Mucosa of descending colon (tissue), 3 donors: ENCODE results near the gene FAM81A. TPM values are rescaled to one million over a fixed set of nuclear protein-coding genes. Genes with fewer than 3 reads are reported as not detected.

Experiments
- ATAC-seq: fragments of 200-7000 bp; cut with Tn5 transposase; one replicate; pipeline ENCODE4 v1.9.1; 2020; ENCODE audit warnings: mild to moderate bottlenecking, moderate library complexity
- DNase-seq, 3 donors: peaks; one replicate each; pipeline ENCODE4 v3.0.0-alpha.2; 2020
- H3K36me3 ChIP-seq: fragments of 200-600 bp; one replicate; pipeline ENCODE4 v1.8.0; 2021; ENCODE audit warnings: low read depth, mild to moderate bottlenecking
- H3K4me1 ChIP-seq: fragments of 200-600 bp; one replicate; pipeline ENCODE4 v1.8.0; 2021; ENCODE audit warnings: low read depth, mild to moderate bottlenecking
- H3K4me3 ChIP-seq: fragments of 200-600 bp; one replicate; pipeline ENCODE4 v1.8.0; 2021; ENCODE audit warnings: mild to moderate bottlenecking
- H3K9me3 ChIP-seq: fragments of 200-600 bp; one replicate; pipeline ENCODE4 v1.8.0; 2021; ENCODE audit warnings: mild to moderate bottlenecking
- CTCF ChIP-seq: fragments of 200-600 bp; IDR thresholded peaks from one replicate; pipeline ENCODE4 v1.8.0; 2022; ENCODE audit warnings: antibody characterized with exemption, mild to moderate bottlenecking
- intact Hi-C, 2 donors: fragments of 100-400 bp; cut with DNase I in 1 of 2; cut with micrococcal nuclease in 1 of 2; formaldehyde crosslinking; loops; one replicate each; pipeline versions ENCODE4 v1.11.0 to v1.11.1; 2022; cut with DNase I, micrococcal nuclease
- total RNA-seq, 3 donors: library from RNA; stranded (reverse); fragmentation: NEBNext Ultra II Directional in 2 of 3; extraction: Animal tissue kit (Norgen Biotek cat#: 25700) in 2 of 3; gene quantifications; one replicate each; pipeline versions ENCODE4 v1.2.1 to v1.2.4, GENCODE V29; 2021 to 2023
- donor health status: DM: no; HTN: no; CAD: no; lungs with moderate emphysema.
- donor health status: DM: no; HTN: no; CAD: no.
- donor health status: DM: no; HTN: yes; CAD: no.

The FAM81A gene
- total RNA-seq, 3 donors from 2014 or later = 4.1 to 10.3 (median 9.7) TPM

DNA sequence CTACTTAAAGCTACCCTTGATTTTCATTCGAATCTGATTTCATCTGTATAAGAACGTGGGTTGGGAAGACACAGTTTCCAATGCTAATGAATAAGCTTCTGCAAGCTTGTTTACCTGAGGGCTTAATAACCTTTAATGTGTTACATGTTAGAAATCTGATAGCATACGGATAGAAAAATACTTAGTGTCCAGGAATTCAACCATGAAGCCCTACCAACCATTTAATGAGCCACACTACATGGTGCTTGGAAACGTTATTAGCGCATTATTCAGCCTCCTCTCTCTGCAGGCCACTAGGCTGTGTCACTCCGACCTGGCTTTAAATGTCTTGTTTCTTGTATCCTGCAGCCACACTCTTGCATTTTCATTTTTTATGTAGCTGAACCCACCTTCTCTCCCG lies 1.6 kb downstream of the FAM81A start:
- no peak for ATAC-seq
- intact Hi-C loops = no loop called here
- no peak for DNase-seq
- no peak for TF ChIP-seq CTCF
- H3K4me3 ChIP-seq = no peak overlapping the region
- H3K36me3 ChIP-seq = no peaks in the 10 kb centered on the region
- peaks cover 7% of the 10 kb centered on the region for H3K4me1 ChIP-seq
- H3K9me3 ChIP-seq = no peaks in the 10 kb centered on the region

DNA sequence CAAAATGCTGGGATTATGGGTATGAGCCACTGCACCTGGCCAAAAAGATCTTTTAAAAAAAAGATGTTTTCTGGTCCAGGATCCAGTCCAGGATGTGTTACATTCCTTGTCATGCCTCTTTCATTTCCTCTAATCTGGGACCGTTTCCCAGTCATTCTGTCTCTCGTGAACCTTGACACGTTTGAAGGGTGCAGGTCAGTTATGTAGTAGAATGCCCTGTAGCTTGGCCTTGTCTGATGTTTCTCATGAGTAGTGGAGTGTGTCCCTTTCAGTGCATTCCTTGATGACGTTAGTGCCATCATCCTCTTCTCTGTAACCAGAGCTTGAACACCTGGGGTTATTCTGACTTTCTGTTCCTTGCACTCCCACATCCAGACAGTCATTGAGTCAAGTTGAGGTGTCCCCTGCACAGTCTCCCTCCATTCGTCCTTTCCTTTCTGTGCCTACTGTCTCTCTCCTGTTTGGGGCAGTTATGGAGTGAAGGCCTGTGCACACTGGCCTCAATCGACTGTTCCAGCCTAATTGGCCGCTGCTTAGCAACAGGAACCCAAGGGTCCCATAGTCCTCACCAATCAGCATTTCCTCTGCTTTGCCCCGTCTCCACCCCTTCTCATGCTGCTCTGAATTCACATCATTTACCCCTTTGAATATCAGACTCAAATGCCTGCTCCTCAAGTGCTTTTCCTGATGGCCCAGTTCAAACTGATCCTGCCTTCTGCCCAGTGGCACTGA lies 5.5 kb downstream of the FAM81A start:
- H3K4me1 ChIP-seq = no peaks in the 10 kb centered on the region
- no peaks in the 10 kb centered on the region for H3K36me3 ChIP-seq
- H3K4me3 ChIP-seq = no peak overlapping the region
- intact Hi-C loops = no loop called here
- no peak for DNase-seq
- TF ChIP-seq CTCF = no peak
- ATAC-seq = no peak
- H3K9me3 ChIP-seq = no peaks in the 10 kb centered on the region

DNA sequence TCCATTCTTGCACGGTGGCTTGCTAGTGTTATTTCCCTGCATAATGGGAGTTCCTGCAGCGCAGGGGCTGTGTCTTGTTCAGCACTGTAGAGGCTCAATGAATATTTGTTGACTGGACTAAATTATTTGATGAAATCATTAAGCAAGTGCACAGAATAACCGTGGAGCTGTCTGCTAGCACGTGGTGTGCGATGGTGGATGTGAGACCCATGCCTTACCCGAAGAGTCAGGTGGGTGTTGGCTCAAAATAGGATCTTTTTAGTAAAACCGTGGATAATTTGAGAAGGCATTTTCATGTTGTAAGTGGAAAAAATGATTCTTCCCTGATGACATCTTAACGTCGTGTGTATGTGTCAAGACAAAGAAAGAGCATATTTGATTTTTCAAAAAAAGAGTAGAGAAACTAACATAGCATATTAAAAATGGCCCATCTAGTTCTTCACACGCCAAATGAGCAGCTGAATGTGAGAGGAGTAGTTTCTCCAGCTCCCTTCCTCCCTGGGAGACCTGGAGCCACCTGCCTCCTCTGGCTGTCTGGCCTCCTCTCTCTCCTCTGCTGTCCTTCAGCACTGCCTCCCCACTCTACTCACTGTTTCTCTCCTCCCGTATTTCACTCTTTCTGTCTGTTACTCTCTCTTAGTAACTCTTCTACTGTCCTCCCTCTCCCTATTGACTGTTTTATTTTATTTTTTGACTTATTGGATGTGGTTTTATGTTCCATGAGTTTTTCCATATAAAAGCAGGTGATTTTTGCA lies 6.3 kb downstream of the FAM81A start:
- no peak for TF ChIP-seq CTCF
- H3K4me1 ChIP-seq = no peaks in the 10 kb centered on the region
- H3K9me3 ChIP-seq = no peaks in the 10 kb centered on the region
- ATAC-seq (no peak), DNase-seq (no peak)
- intact Hi-C loops = no loop called here
- H3K36me3 ChIP-seq = no peaks in the 10 kb centered on the region
- H3K4me3 ChIP-seq = no peak overlapping the region

DNA sequence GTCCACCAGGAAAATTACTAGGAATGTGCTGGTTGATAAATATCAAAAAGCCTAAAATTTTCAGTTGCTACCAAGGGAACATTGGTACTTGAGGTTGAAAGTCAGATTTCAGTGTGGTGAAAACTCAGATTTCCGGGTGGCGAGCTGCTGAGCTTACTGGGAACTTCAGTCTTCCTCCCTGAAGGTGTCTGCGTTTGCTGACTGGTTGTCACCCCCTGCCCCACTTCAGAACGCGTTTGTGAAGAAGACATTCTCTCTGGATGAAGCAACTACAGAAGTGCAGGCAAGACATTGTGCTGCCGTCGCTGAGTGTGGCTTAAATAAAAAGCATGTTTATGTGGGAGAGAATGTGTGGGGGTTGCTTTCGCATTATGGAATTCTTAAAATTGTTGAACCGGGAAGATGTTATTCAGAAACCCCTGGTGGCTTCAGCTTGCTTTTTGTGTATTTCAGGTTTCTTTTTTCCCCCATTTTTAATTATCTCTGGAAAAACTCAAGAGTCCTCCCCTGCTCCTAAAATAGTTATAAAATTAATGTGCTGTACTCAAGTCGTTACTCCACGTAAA lies 7.1 kb downstream of the FAM81A start:
- no peak for TF ChIP-seq CTCF
- Histone ChIP-seq H3K4me1 (no peaks in the 10 kb centered on the region), H3K4me3 (no peak overlapping the region), H3K36me3 (no peaks in the 10 kb centered on the region), H3K9me3 (no peaks in the 10 kb centered on the region)
- intact Hi-C loops = no loop called here
- ATAC-seq = no peak
- no peak for DNase-seq

DNA sequence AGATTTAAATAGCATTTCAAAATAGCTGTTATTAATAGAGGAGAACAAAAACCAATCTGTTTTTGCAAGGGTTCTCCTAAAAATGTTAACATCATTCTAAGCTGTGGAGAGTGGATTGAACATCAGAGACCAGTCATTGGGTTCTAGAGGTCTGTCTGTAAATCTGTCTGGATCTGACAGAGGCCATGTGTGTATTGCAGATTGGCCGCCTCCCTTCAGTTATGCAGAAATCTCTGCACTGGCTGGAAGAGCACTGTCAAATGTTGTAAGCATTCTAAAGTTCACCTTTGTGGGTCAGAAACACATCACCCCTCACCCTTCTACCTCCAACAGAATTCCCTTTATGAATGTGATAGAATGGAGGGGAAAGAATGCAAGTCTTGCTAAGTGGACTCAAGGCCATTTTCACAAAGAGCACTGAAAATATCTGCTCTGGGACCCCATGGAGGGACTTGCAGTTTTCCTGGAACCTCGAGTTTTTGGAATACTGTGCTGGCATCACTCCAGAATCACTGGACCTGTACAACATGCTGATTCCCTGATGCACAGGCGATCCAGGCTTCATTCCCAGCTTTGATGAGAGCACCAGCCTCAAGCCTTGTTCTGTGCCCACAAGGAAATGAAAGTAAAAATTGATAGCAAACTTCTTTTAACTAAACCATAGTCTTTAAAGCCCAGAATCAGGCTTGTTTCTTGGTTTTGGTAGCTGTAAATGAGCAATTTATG lies 8.4 kb downstream of the FAM81A start:
- no peaks in the 10 kb centered on the region for H3K9me3 ChIP-seq
- ATAC-seq (no peak), DNase-seq (no peak)
- H3K4me1 ChIP-seq = no peaks in the 10 kb centered on the region
- intact Hi-C loops = no loop called here
- H3K4me3 ChIP-seq = no peak overlapping the region
- TF ChIP-seq CTCF = no peak
- H3K36me3 ChIP-seq = no peaks in the 10 kb centered on the region
